Measurements from ENCODE around the gene CPNE7. TPM values are rescaled to one million over a fixed set of nuclear protein-coding genes. Genes with fewer than 3 reads are reported as not detected.

The CPNE7 gene
- total and polyA plus RNA-seq, 10 of the 15 experiments (the other 5 are each of a cell fraction or from before 2014, with no cell fraction given) = 0.29 to 46.9 (median 17.5) TPM

DNA sequence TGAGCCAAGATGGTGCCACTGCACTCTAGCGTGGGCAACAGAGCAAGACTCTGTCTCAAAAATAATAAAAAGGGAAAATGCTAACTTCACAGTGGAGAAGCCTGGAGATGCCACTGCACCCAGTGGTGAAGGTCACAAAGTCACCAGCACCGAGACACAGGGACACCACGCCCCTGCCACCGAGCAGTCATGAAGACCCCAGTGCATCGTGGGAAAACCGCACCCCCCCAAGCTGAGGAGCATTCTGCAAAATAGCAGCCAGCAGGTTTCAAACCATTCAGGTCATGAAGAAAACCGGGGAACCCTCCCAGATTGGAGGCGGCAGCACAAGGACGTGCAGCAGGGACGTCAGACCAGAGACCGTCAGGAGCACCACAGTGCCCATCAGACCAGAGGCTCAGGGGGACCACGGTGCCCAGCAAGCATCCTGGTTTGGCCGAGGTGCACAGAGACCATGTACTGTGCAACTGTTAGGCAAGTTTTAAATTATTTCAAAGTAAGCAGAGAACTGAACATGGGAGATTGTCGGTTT lies 68.3 kb downstream of the CPNE7 start:
- no peaks in the 10 kb centered on the region for H3K27me3 ChIP-seq (replicated peaks in 1 of 2; ENCODE audit: control insufficient read depth in 2 of 2, insufficient read depth in 2 of 2, low read length in 1 of 2)
- ChIA-PET POLR2A (no interaction called here), CTCF (no interaction called here), RAD21 (ENCODE audit: unreplicated experiment) (no interaction called here), SMC1A (ENCODE audit: uncharacterized antibody, unreplicated experiment) (no interaction called here)
- H3K36me3 ChIP-seq (ENCODE audit: control insufficient read depth in 2 of 2, insufficient read depth in 2 of 2, low read length in 1 of 2) = peaks cover 6 to 26% of the 10 kb centered on the region in 2 experiments; a peak in 3 of 4 replicates
- no peak overlapping the region for H3K4me2 ChIP-seq (ENCODE audit: control insufficient read depth, insufficient read depth)
- intact Hi-C loops (cut with micrococcal nuclease; ENCODE audit: unreplicated experiment) = no loop called here
- 86% methylated on average over 14 of the region's 14 CpGs for WGBS (ENCODE audit: insufficient coverage, insufficient replicate concordance, low lambda C conversion rate, missing lambda C conversion rate)
- no peaks in the 10 kb centered on the region for H3K79me2 ChIP-seq (ENCODE audit: control insufficient read depth, insufficient read depth, low read length)
- no peak overlapping the region for H3K27ac ChIP-seq (ENCODE audit: control insufficient read depth, insufficient read depth)
- in situ Hi-C loops (cut with MboI) = no loop called here
- no peak for ATAC-seq
- TF ChIP-seq RFX5 (IDR thresholded peaks at IDR 0.05; ENCODE audit: low read depth, low read length) (no peak), ZNF622 (IDR thresholded peaks at IDR 0.05) (no peak), POLR2A (IDR thresholded peaks at IDR 0.05; ENCODE audit: low read depth, low read length) (0 out of 2 replicates have a peak, but pooled peaks have one; percentile 25), BHLHE40 (IDR thresholded peaks at IDR 0.05; ENCODE audit: borderline replicate concordance in 1 of 2, low read depth in 2 of 2, low read length in 1 of 2) (no peak), KDM1A (IDR thresholded peaks at IDR 0.05; ENCODE audit: borderline replicate concordance) (no peak)
- TF ChIP-seq, protein P1, sequence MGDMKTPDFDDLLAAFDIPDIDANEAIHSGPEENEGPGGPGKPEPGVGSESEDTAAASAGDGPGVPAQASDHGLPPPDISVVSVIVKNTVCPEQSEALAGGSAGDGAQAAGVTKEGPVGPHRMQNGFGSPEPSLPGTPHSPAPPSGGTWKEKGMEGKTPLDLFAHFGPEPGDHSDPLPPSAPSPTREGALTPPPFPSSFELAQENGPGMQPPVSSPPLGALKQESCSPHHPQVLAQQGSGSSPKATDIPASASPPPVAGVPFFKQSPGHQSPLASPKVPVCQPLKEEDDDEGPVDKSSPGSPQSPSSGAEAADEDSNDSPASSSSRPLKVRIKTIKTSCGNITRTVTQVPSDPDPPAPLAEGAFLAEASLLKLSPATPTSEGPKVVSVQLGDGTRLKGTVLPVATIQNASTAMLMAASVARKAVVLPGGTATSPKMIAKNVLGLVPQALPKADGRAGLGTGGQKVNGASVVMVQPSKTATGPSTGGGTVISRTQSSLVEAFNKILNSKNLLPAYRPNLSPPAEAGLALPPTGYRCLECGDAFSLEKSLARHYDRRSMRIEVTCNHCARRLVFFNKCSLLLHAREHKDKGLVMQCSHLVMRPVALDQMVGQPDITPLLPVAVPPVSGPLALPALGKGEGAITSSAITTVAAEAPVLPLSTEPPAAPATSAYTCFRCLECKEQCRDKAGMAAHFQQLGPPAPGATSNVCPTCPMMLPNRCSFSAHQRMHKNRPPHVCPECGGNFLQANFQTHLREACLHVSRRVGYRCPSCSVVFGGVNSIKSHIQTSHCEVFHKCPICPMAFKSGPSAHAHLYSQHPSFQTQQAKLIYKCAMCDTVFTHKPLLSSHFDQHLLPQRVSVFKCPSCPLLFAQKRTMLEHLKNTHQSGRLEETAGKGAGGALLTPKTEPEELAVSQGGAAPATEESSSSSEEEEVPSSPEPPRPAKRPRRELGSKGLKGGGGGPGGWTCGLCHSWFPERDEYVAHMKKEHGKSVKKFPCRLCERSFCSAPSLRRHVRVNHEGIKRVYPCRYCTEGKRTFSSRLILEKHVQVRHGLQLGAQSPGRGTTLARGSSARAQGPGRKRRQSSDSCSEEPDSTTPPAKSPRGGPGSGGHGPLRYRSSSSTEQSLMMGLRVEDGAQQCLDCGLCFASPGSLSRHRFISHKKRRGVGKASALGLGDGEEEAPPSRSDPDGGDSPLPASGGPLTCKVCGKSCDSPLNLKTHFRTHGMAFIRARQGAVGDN (IDR thresholded peaks at IDR 0.05) = no peak
- TF ChIP-seq, protein P2, sequence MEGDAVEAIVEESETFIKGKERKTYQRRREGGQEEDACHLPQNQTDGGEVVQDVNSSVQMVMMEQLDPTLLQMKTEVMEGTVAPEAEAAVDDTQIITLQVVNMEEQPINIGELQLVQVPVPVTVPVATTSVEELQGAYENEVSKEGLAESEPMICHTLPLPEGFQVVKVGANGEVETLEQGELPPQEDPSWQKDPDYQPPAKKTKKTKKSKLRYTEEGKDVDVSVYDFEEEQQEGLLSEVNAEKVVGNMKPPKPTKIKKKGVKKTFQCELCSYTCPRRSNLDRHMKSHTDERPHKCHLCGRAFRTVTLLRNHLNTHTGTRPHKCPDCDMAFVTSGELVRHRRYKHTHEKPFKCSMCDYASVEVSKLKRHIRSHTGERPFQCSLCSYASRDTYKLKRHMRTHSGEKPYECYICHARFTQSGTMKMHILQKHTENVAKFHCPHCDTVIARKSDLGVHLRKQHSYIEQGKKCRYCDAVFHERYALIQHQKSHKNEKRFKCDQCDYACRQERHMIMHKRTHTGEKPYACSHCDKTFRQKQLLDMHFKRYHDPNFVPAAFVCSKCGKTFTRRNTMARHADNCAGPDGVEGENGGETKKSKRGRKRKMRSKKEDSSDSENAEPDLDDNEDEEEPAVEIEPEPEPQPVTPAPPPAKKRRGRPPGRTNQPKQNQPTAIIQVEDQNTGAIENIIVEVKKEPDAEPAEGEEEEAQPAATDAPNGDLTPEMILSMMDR (IDR thresholded peaks at IDR 0.05 in 2 of 3, conservative IDR thresholded peaks at IDR 0.05 in 1 of 3; ENCODE audit: control insufficient read depth in 2 of 3, extremely low read depth in 1 of 3, insufficient read depth in 1 of 3, low read depth in 3 of 3, low read length in 3 of 3) = no peak
- no peak for FAIRE-seq
- no peak overlapping the region for H2AFZ ChIP-seq (ENCODE audit: control insufficient read depth, low read depth, low read length)
- no peaks in the 10 kb centered on the region for H4K20me1 ChIP-seq (ENCODE audit: control insufficient read depth, insufficient read depth)
- H3K9ac ChIP-seq (ENCODE audit: control insufficient read depth, insufficient read depth, low read length) = no peak overlapping the region
- BruUV-seq (replicated peaks) = no TSS peak
- no peaks in the 10 kb centered on the region for H3K9me3 ChIP-seq (replicated peaks; ENCODE audit: control insufficient read depth, insufficient read depth, low read length)
- no peak for DNase-seq (ENCODE audit: low read depth, low spot score)
- no peak overlapping the region for H3K4me3 ChIP-seq
- no peaks in the 10 kb centered on the region for H3K4me1 ChIP-seq (ENCODE audit: control insufficient read depth, insufficient read depth, low read length)

Measured in GM12878 (cell line).